Lung (tissue), 12 donors: Measurements from ENCODE around the gene MYH11. TPM values are rescaled to one million over a fixed set of nuclear protein-coding genes. Genes with fewer than 3 reads are reported as not detected.
"Not testable (repeated sequence)": the region's sequence is repeated elsewhere in the genome, so short reads cannot be mapped to it uniquely, and the experiment has no call there.

Experiments
- ATAC-seq: fragments of 200-7000 bp; cut with Tn5 transposase; one replicate; pipeline ENCODE4 v1.9.1; 2020; ENCODE audit warnings: moderate number of reproducible peaks; ENCODE audit not compliant: insufficient read depth, low FRiP score
- DNase-seq, 3 donors: peaks; one replicate each; pipeline ENCODE4 v3.0.0-alpha.2; 2013 to 2017
- H3K27ac ChIP-seq, 2 donors: one replicate each; pipeline ENCODE4 v1.5.1; 2013; ENCODE audit warnings: mild to moderate bottlenecking in 2 of 2, moderate library complexity in 2 of 2, control low read depth in 1 of 2, inconsistent platforms in 1 of 2, low read depth in 1 of 2, low read length in 1 of 2
- H3K27me3 ChIP-seq, 3 donors: one replicate each; pipeline ENCODE4 v1.5.1; 2013; ENCODE audit warnings: low read length in 2 of 3; ENCODE audit not compliant: control insufficient read depth in 3 of 3, insufficient read depth in 3 of 3
- H3K36me3 ChIP-seq, 4 donors: one replicate each; pipeline ENCODE4 v1.5.1; 2013; ENCODE audit warnings: low read length in 4 of 4, mild to moderate bottlenecking in 1 of 4, moderate library complexity in 1 of 4; ENCODE audit not compliant: control insufficient read depth in 4 of 4, insufficient read depth in 4 of 4
- H3K4me1 ChIP-seq, 5 donors: one replicate each; pipeline ENCODE4 v1.5.1; 2013; ENCODE audit warnings: low read length in 5 of 5, mild to moderate bottlenecking in 2 of 5, moderate library complexity in 1 of 5; ENCODE audit not compliant: control insufficient read depth in 5 of 5, insufficient read depth in 5 of 5
- H3K4me3 ChIP-seq: one replicate; pipeline ENCODE4 v1.5.1; 2013; ENCODE audit warnings: mild to moderate bottlenecking, control low read depth, moderate library complexity
- H3K9ac ChIP-seq, 2 donors: one replicate each; pipeline ENCODE4 v1.5.1; 2013; ENCODE audit warnings: low read length in 2 of 2, control low read depth in 1 of 2; ENCODE audit not compliant: insufficient read depth in 1 of 2
- H3K9me3 ChIP-seq, 4 donors: one replicate each; pipeline ENCODE4 v1.5.1; 2013; ENCODE audit warnings: low read length in 3 of 4, mild to moderate bottlenecking in 1 of 4, moderate library complexity in 1 of 4; ENCODE audit not compliant: control insufficient read depth in 4 of 4, insufficient read depth in 3 of 4
- WGBS, 2 donors: extraction: QIAGEN DNeasy Blood & Tissue Kit; methylation state at CpG; one replicate each; pipeline ENCODE4 v1.1.7; 2013; 5-methylcytosine and 5-hydroxymethylcytosine counted together
- polyA plus RNA-seq, 2 donors: library from polyadenylated mRNA; stranded (reverse); fragments of 200-250 nt; gene quantifications; one replicate each; pipeline ENCODE4 v1.2.1, GENCODE V29; 2013
- total RNA-seq, 2 donors: library from RNA; depleted of rRNA in 1 of 2; stranded (reverse); fragments of >200 nt in 1 of 2; gene quantifications; one replicate each; pipeline ENCODE4 v1.2.1, GENCODE V29; 2014 to 2021
- TF ChIP-seq, protein P1 (sequence below): IDR thresholded peaks from 2 replicates; pipeline ENCODE4 v1.5.1; 2012; ENCODE audit warnings: mild to moderate bottlenecking; ENCODE audit errors: control extremely low read depth, extremely low read depth
- donor health status: control.
- donor health status: control.
- donor health status: Bipolar disorder and iron deficiency.
- donor health status: healthy.
- donor health status: DM: yes; HTN: yes; CAD: no.

Gene MYH11
- total and polyA plus RNA-seq, 4 donors: 25.7 to 146 (median 55.0) TPM

DNA sequence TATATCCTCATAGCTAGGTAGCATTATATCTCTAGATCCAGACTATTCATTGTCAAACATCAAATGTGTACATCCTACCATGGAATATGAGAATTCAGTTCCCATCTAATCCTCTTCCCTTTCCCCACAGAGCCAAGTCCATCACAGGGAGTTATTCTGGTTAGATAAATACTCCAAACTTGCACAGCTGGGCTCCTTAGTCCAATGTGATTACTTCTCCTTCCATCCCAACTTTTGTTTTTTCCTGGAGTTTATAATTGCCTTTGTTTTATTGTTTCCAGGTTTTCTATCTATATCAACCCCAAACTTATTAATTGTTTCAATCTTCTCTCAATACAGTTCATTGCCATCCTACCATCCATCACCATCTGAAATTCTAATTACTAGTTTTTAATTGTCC, 59.9 kb downstream of the MYH11 start:
- peaks cover 0 to 3% (median 0%) of the 10 kb centered on the region in 3 donors for H3K27me3 ChIP-seq
- peaks cover 0 to 7% (median 3%) of the 10 kb centered on the region in 5 donors for H3K4me1 ChIP-seq
- H3K4me3 ChIP-seq: no peak overlapping the region
- TF ChIP-seq, protein P1, sequence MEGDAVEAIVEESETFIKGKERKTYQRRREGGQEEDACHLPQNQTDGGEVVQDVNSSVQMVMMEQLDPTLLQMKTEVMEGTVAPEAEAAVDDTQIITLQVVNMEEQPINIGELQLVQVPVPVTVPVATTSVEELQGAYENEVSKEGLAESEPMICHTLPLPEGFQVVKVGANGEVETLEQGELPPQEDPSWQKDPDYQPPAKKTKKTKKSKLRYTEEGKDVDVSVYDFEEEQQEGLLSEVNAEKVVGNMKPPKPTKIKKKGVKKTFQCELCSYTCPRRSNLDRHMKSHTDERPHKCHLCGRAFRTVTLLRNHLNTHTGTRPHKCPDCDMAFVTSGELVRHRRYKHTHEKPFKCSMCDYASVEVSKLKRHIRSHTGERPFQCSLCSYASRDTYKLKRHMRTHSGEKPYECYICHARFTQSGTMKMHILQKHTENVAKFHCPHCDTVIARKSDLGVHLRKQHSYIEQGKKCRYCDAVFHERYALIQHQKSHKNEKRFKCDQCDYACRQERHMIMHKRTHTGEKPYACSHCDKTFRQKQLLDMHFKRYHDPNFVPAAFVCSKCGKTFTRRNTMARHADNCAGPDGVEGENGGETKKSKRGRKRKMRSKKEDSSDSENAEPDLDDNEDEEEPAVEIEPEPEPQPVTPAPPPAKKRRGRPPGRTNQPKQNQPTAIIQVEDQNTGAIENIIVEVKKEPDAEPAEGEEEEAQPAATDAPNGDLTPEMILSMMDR: no peak
- no peaks in the 10 kb centered on the region for H3K36me3 ChIP-seq
- DNase-seq (no peak), ATAC-seq (no peak)
- no peak overlapping the region for H3K27ac ChIP-seq
- H3K9me3 ChIP-seq: peaks cover 0 to 3% (median 2%) of the 10 kb centered on the region in 4 donors
- no peak overlapping the region for H3K9ac ChIP-seq

DNA sequence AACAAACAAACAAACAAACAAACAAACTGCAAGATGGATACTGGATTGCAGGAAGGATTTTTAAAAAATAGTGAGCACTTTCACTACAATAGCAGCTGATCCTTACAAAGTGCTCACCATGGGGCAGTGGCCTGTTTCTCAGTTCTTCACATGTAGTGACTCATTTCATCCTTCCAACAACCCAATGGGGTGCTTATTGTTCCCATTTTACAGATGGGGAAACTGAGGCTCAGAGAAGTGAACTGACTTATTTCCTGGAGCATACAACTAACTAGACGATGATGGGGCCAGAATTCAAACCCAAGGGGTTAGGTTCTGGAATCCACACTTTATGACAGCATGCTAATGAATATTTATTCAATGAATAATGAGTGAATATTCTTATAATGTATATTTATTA, 61.2 kb downstream of the MYH11 start:
- H3K9ac ChIP-seq: no peak overlapping the region
- H3K9me3 ChIP-seq: peaks cover 0 to 3% (median 2%) of the 10 kb centered on the region in 4 donors
- ATAC-seq (no peak), DNase-seq (no peak)
- peaks cover 0 to 3% (median 0%) of the 10 kb centered on the region in 3 donors for H3K27me3 ChIP-seq
- peaks cover 0 to 9% (median 4%) of the 10 kb centered on the region in 5 donors for H3K4me1 ChIP-seq
- H3K4me3 ChIP-seq: no peak overlapping the region
- TF ChIP-seq, protein P1: no peak
- H3K36me3 ChIP-seq: no peaks in the 10 kb centered on the region
- 94% methylated on average over 1 of the region's 1 CpG for WGBS, 2 donors
- no peak overlapping the region for H3K27ac ChIP-seq

DNA sequence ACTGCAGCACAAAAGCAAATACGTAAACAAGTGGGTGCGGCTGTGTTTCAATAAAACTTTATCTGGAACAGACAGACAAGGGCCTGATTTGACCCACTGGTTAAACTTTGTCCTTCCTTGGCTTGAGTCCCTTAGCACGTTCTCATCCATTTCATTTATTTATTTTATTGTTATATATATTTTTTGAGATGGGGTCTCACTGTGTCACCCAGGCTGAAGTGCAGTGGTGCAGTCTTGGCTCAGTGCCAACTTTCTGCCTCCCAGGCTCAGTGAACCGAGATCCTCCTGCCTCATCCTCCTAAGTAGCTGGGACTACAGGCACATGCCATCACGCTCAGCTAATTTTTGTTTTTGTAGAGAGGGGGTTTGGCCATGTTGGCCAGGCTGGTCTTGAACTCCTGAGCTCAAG, 64.3 kb downstream of the MYH11 start:
- no peak for ATAC-seq
- no peak overlapping the region for H3K9ac ChIP-seq
- H3K27ac ChIP-seq: no peak overlapping the region
- H3K4me1 ChIP-seq: peaks cover 0 to 13% (median 5%) of the 10 kb centered on the region in 5 donors
- peaks cover 0 to under 1% (median 0%) of the 10 kb centered on the region in 3 donors for H3K27me3 ChIP-seq
- no peak overlapping the region for H3K4me3 ChIP-seq
- TF ChIP-seq, protein P1: no peak
- DNase-seq: no peak
- H3K36me3 ChIP-seq: no peaks in the 10 kb centered on the region
- WGBS, 2 donors: 85 to 91% methylated on average over 5 of the region's 5 CpGs
- H3K9me3 ChIP-seq: peaks cover 0 to 3% (median 2%) of the 10 kb centered on the region in 4 donors

DNA sequence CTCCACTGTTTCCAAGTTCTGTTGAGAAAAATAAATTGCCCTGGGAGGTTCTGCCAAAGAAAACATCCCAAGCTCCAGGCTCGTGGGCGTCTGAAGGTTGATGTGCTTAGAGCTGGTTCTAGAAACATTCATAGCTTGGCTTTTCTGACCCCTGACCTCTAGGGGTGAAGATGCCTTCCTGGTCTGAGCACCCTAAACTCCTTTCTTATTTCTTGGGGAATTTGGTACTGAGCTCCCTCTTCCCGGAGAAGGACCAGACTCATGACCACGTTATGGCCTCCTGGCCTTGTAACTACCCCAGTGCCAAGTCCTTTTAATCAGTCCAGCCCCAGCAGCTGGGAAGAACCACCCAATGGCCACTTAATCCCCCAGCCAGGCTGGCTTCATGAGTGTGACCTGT, 66.4 kb downstream of the MYH11 start:
- no peak overlapping the region for H3K4me3 ChIP-seq
- H3K27me3 ChIP-seq: no peaks in the 10 kb centered on the region
- H3K9ac ChIP-seq: no peak overlapping the region
- no peak for DNase-seq
- no peak overlapping the region for H3K27ac ChIP-seq
- ATAC-seq: no peak
- H3K9me3 ChIP-seq: no peaks in the 10 kb centered on the region
- WGBS, 2 donors: 64 to 81% methylated on average over 4 of the region's 4 CpGs
- TF ChIP-seq, protein P1: no peak
- no peaks in the 10 kb centered on the region for H3K36me3 ChIP-seq
- H3K4me1 ChIP-seq: peaks cover 0 to 13% (median 5%) of the 10 kb centered on the region in 5 donors

DNA sequence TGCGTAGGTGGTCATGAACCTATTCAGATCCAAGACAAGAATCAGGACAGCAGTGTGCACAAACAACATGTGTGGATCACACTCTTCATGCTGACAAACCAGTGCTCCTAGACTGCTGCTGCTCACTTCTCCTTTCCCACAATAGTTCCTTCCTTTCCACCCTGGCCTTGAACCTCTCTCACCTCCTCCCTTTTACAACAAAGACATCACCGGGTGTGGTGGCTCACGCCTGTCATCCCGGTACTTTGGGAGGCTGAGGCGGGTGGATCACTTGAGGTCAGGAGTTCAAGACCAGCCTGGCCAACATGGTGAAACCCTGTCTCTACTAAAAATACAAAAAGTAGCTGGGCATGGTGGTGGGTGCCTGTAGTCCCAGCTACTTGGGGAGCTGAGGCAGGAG, 67.0 kb downstream of the MYH11 start:
- H3K4me1 ChIP-seq: peaks cover 0 to 13% (median 5%) of the 10 kb centered on the region in 5 donors
- not testable (repeated sequence) for H3K4me3 ChIP-seq, H3K27me3 ChIP-seq, H3K9ac ChIP-seq, H3K36me3 ChIP-seq, ATAC-seq, H3K9me3 ChIP-seq, DNase-seq, H3K27ac ChIP-seq
- WGBS, 2 donors: 71 to 80% methylated on average over 5 of the region's 5 CpGs
